Esophagus squamous epithelium (tissue), 4 donors: ENCODE results near the gene DPPA3.

Source experiments
- POLR2A ChIP-seq, 4 donors: fragments of 450-650 bp; IDR thresholded peaks; one replicate each; pipeline ENCODE4 v1.6.1; 2017; ENCODE audit warnings: antibody characterized with exemption in 4 of 4, mild to moderate bottlenecking in 4 of 4, moderate library complexity in 3 of 4
- TF ChIP-seq, protein P1 (sequence below), 6 experiments: fragments of 450-650 bp in 4 of 6; fragments of 200-600 bp in 2 of 6; sonication (generic) in 2 of 6; IDR thresholded peaks; one replicate each; pipeline ENCODE4 v1.5.1; 2016 to 2019; ENCODE audit warnings: antibody characterized with exemption in 6 of 6, mild to moderate bottlenecking in 4 of 6, moderate library complexity in 4 of 6

DNA sequence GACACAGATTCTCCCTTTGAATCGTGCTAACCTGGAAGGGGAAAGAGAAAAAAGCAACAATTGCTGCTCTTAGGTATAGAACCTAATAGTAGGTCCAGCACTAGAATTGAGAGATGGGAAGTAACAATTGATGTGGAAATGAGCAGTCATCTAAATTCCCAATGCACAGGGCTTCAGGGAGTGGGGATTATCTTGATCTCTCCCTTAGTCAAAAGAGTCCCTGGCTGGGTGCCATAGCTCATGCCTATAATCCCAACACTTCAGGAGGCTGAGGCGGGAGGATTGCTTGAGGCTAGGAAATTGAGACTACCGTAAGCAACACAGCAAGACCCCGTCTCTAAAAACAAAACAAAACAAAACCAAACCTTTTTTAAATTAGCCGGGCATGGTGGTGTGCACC is 49.5 kb upstream of the DPPA3 start:
- TF ChIP-seq, protein P1, sequence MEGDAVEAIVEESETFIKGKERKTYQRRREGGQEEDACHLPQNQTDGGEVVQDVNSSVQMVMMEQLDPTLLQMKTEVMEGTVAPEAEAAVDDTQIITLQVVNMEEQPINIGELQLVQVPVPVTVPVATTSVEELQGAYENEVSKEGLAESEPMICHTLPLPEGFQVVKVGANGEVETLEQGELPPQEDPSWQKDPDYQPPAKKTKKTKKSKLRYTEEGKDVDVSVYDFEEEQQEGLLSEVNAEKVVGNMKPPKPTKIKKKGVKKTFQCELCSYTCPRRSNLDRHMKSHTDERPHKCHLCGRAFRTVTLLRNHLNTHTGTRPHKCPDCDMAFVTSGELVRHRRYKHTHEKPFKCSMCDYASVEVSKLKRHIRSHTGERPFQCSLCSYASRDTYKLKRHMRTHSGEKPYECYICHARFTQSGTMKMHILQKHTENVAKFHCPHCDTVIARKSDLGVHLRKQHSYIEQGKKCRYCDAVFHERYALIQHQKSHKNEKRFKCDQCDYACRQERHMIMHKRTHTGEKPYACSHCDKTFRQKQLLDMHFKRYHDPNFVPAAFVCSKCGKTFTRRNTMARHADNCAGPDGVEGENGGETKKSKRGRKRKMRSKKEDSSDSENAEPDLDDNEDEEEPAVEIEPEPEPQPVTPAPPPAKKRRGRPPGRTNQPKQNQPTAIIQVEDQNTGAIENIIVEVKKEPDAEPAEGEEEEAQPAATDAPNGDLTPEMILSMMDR (IDR thresholded peaks at IDR 0.05) = no peak
- no peak for TF ChIP-seq POLR2A (IDR thresholded peaks at IDR 0.05)
